Measurements from ENCODE around the gene TSPYL6. TPM values are rescaled to one million over a fixed set of nuclear protein-coding genes. Genes with fewer than 3 reads are reported as not detected.
A peak's percentile ranks its signal among the peaks of the same experiment; 100 is the strongest.

TSPYL6 gene
- total RNA-seq, 1 donor from 2014 or later, result not detected

GRCh38 chr2:54290356-54291025 is 34.5 kb upstream of the TSPYL6 start:
- peak overlapping the region; percentile 73 for H3K4me2 ChIP-seq
- no peaks in the 10 kb centered on the region for H3K36me3 ChIP-seq
- no peaks in the 10 kb centered on the region for H4K20me1 ChIP-seq (ENCODE audit: low read depth)
- H2AFZ ChIP-seq (replicated peaks), result peak overlapping the region; percentile 35
- Mint-ChIP-seq H3K4me1 (no peaks in the 10 kb centered on the region), H3K27ac (no peak overlapping the region), H3K36me3 (no peaks in the 10 kb centered on the region), H3K27me3 (ENCODE audit: insufficient read depth, low read depth) (no peaks in the 10 kb centered on the region), H3K4me3 (no peak overlapping the region), H3K9me3 (no peaks in the 10 kb centered on the region)
- H3K79me2 ChIP-seq (ENCODE audit: low read depth), result no peaks in the 10 kb centered on the region
- H3K9me3 ChIP-seq (ENCODE audit: low read depth), result no peaks in the 10 kb centered on the region
- no peak overlapping the region for H3K27ac ChIP-seq
- peaks cover 35% of the 10 kb centered on the region for H3K27me3 ChIP-seq
- no peak for DNase-seq (ENCODE audit: low spot score)
- TF ChIP-seq EZH2 (IDR thresholded peaks at IDR 0.05), result no peak
- TF ChIP-seq, protein P1, sequence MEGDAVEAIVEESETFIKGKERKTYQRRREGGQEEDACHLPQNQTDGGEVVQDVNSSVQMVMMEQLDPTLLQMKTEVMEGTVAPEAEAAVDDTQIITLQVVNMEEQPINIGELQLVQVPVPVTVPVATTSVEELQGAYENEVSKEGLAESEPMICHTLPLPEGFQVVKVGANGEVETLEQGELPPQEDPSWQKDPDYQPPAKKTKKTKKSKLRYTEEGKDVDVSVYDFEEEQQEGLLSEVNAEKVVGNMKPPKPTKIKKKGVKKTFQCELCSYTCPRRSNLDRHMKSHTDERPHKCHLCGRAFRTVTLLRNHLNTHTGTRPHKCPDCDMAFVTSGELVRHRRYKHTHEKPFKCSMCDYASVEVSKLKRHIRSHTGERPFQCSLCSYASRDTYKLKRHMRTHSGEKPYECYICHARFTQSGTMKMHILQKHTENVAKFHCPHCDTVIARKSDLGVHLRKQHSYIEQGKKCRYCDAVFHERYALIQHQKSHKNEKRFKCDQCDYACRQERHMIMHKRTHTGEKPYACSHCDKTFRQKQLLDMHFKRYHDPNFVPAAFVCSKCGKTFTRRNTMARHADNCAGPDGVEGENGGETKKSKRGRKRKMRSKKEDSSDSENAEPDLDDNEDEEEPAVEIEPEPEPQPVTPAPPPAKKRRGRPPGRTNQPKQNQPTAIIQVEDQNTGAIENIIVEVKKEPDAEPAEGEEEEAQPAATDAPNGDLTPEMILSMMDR (IDR thresholded peaks at IDR 0.05), result no peak
- no peak for TF ChIP-seq EZH2phosphoT487 (IDR thresholded peaks at IDR 0.05)
- H3F3A ChIP-seq (ENCODE audit: low read depth), result no peaks in the 10 kb centered on the region
- peak overlapping the region; percentile 32 for H3K4me3 ChIP-seq
- H3K4me1 ChIP-seq, result peaks cover 11% of the 10 kb centered on the region
- no peak overlapping the region for H3K9ac ChIP-seq

DNA sequence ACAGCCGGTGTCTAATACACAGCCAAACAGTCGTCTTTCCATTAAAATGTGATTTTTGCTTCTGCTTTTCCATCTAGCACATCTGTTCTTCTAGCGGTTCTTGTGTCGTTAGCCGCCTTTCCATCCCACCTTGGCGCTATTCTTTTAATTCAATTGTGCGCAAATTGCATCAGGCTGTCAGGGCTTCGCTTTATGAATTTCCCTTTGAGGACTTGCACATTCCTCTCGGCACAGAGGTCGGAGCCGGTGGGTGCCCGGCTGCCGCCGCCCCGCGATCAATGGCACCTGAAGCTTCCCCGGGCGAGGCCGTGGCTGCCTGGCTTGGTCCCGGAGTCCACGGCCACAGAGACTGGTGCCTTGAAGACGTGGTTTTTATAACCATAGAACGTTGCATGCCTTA is 33.9 kb upstream of the TSPYL6 start:
- Histone ChIP-seq H3K9me3 (ENCODE audit: low read depth) (no peaks in the 10 kb centered on the region), H3K4me1 (peaks cover 11% of the 10 kb centered on the region), H2AFZ (replicated peaks) (peak overlapping the region; percentile 35), H3K27ac (no peak overlapping the region), H3K4me2 (peak overlapping the region; percentile 73), H3K79me2 (ENCODE audit: low read depth) (no peaks in the 10 kb centered on the region), H3K4me3 (peak overlapping the region; percentile 32), H3K36me3 (no peaks in the 10 kb centered on the region), H4K20me1 (ENCODE audit: low read depth) (no peaks in the 10 kb centered on the region), H3F3A (ENCODE audit: low read depth) (no peaks in the 10 kb centered on the region), H3K27me3 (peaks cover 35% of the 10 kb centered on the region), H3K9ac (no peak overlapping the region)
- no peak overlapping the region for H3K4me3 Mint-ChIP-seq
- H3K27ac Mint-ChIP-seq, result no peak overlapping the region
- no peaks in the 10 kb centered on the region for H3K4me1 Mint-ChIP-seq
- H3K36me3 Mint-ChIP-seq, result no peaks in the 10 kb centered on the region
- H3K27me3 Mint-ChIP-seq (ENCODE audit: insufficient read depth, low read depth), result no peaks in the 10 kb centered on the region
- peak; percentile 11 for DNase-seq (ENCODE audit: low spot score)
- no peaks in the 10 kb centered on the region for H3K9me3 Mint-ChIP-seq
- TF ChIP-seq, protein P1 (IDR thresholded peaks at IDR 0.05), result no peak
- TF ChIP-seq EZH2phosphoT487 (IDR thresholded peaks at IDR 0.05), result no peak
- TF ChIP-seq EZH2 (IDR thresholded peaks at IDR 0.05), result no peak

DNA sequence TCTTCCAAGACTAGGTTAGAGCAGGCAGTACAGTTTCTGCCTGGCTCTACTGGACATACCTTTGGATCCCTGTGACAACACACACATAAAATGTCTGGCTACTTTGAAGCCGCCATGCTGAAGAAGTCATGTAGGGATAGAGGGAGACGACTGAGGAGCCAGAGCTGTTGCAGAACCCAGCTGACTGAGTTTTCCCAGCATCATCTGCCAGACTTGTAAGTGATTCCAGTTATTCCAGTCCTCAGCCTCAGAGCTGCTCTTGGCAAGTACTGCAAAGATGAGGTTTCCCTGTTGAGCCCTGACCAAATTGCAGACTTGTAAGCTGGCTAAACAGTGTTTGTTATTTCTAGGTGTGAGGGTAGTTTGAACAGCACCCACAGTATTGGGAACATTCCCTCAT is 31.5 kb upstream of the TSPYL6 start:
- Histone ChIP-seq H3K4me1 (peaks cover 11% of the 10 kb centered on the region), H2AFZ (replicated peaks) (no peak overlapping the region), H3K9me3 (ENCODE audit: low read depth) (no peaks in the 10 kb centered on the region), H3F3A (ENCODE audit: low read depth) (no peaks in the 10 kb centered on the region), H3K4me3 (no peak overlapping the region), H3K9ac (no peak overlapping the region), H4K20me1 (ENCODE audit: low read depth) (no peaks in the 10 kb centered on the region), H3K4me2 (no peak overlapping the region), H3K79me2 (ENCODE audit: low read depth) (no peaks in the 10 kb centered on the region), H3K27ac (no peak overlapping the region), H3K27me3 (peaks cover 35% of the 10 kb centered on the region), H3K36me3 (no peaks in the 10 kb centered on the region)
- H3K9me3 Mint-ChIP-seq, result no peaks in the 10 kb centered on the region
- no peaks in the 10 kb centered on the region for H3K4me1 Mint-ChIP-seq
- no peak for DNase-seq (ENCODE audit: low spot score)
- H3K36me3 Mint-ChIP-seq, result no peaks in the 10 kb centered on the region
- TF ChIP-seq EZH2phosphoT487 (IDR thresholded peaks at IDR 0.05), result no peak
- TF ChIP-seq, protein P1 (IDR thresholded peaks at IDR 0.05), result no peak
- TF ChIP-seq EZH2 (IDR thresholded peaks at IDR 0.05), result no peak
- H3K27ac Mint-ChIP-seq, result no peak overlapping the region
- no peak overlapping the region for H3K4me3 Mint-ChIP-seq
- no peaks in the 10 kb centered on the region for H3K27me3 Mint-ChIP-seq (ENCODE audit: insufficient read depth, low read depth)
